CD14-positive monocyte (primary cell): ENCODE results near the gene MAP2. TPM values are rescaled to one million over a fixed set of nuclear protein-coding genes. Genes with fewer than 3 reads are reported as not detected.

ENCODE experiments used
- DNase-seq, 3 donors: peaks; one replicate each; pipeline ENCODE4 v3.0.0-alpha.2; 2011 to 2022
- H2AFZ ChIP-seq: 2 replicates; pipeline ENCODE4 v1.6.0; 2012; ENCODE audit warnings: mild to moderate bottlenecking, low read depth, low read length, inconsistent platforms; ENCODE audit not compliant: insufficient read depth, poor library complexity, severe bottlenecking
- H3K27ac ChIP-seq, 2 donors: 1 replicate in 1 of 2; 2 replicates in 1 of 2; pipeline ENCODE4 v1.5.1; 2012 to 2013; ENCODE audit warnings: low read length in 2 of 2, control low read depth in 1 of 2, inconsistent platforms in 1 of 2, low read depth in 1 of 2, mild to moderate bottlenecking in 1 of 2
- H3K27me3 ChIP-seq, 2 donors: one replicate each; pipeline versions ENCODE4 v1.6.0 to v1.6.1; 2011 to 2013; ENCODE audit warnings: low read length in 2 of 2; ENCODE audit not compliant: control insufficient read depth in 2 of 2, insufficient read depth in 2 of 2
- H3K36me3 ChIP-seq, 2 donors: replicated peaks in 1 of 2; 1 replicate in 1 of 2; 2 replicates in 1 of 2; pipeline versions ENCODE4 v1.5.1 to v1.6.1; 2012 to 2013; ENCODE audit warnings: low read length in 2 of 2, control low read depth in 1 of 2, inconsistent platforms in 1 of 2, mild to moderate bottlenecking in 1 of 2; ENCODE audit not compliant: insufficient read depth in 2 of 2, control insufficient read depth in 1 of 2
- H3K4me1 ChIP-seq, 2 donors: 1 replicate in 1 of 2; 2 replicates in 1 of 2; pipeline versions ENCODE4 v1.5.1 to v1.6.1; 2012 to 2013; ENCODE audit warnings: low read length in 2 of 2, control low read depth in 1 of 2, inconsistent platforms in 1 of 2, mild to moderate bottlenecking in 1 of 2, moderate library complexity in 1 of 2; ENCODE audit not compliant: insufficient read depth in 2 of 2, control insufficient read depth in 1 of 2
- H3K4me2 ChIP-seq: replicated peaks from 2 replicates; pipeline ENCODE3; 2012; ENCODE audit warnings: low read length, moderate library complexity, mild to moderate bottlenecking; ENCODE audit not compliant: poor library complexity, severe bottlenecking; ENCODE audit errors: extremely low read depth
- H3K4me3 ChIP-seq, 3 experiments: fragments of 200-600 bp in 1 of 3; sonication (generic) in 1 of 3; replicated peaks in 1 of 3; 1 replicate in 2 of 3; 2 replicates in 1 of 3; pipeline ENCODE4 v1.5.1; 2011 to 2013; ENCODE audit warnings: low read length in 3 of 3, mild to moderate bottlenecking in 3 of 3, control low read depth in 2 of 3, low read depth in 2 of 3, inconsistent platforms in 1 of 3, moderate library complexity in 1 of 3
- H3K79me2 ChIP-seq: 2 replicates; pipeline ENCODE4 v1.6.0; 2012; ENCODE audit warnings: mild to moderate bottlenecking, control low read depth, inconsistent platforms, low read length, moderate library complexity; ENCODE audit not compliant: insufficient read depth
- H3K9ac ChIP-seq: 2 replicates; pipeline ENCODE4 v1.6.0; 2017; ENCODE audit warnings: low read length, mild to moderate bottlenecking; ENCODE audit not compliant: insufficient read depth, poor library complexity, severe bottlenecking
- H3K9me3 ChIP-seq, 2 donors: replicated peaks in 1 of 2; 1 replicate in 1 of 2; 2 replicates in 1 of 2; pipeline versions ENCODE4 v1.5.1 to v1.6.1; 2012 to 2013; ENCODE audit warnings: low read length in 2 of 2, control low read depth in 1 of 2; ENCODE audit not compliant: control insufficient read depth in 1 of 2, insufficient read depth in 1 of 2
- H4K20me1 ChIP-seq: 2 replicates; pipeline ENCODE4 v1.6.0; 2012; ENCODE audit warnings: mild to moderate bottlenecking, low read length, control low read depth, moderate library complexity; ENCODE audit not compliant: insufficient read depth
- H3K27ac Mint-ChIP-seq, 7 donors: one replicate each; pipeline ENCODE4 v1.8.0; 2020; ENCODE audit warnings: mild to moderate bottlenecking in 7 of 7, mixed read lengths in 7 of 7, moderate library complexity in 6 of 7, inconsistent platforms in 2 of 7
- H3K27me3 Mint-ChIP-seq, 3 donors: one replicate each; pipeline ENCODE4 v1.8.0; 2021 to 2022; ENCODE audit warnings: low read depth in 3 of 3, mild to moderate bottlenecking in 3 of 3, mixed read lengths in 3 of 3, moderate library complexity in 3 of 3, inconsistent platforms in 1 of 3
- H3K36me3 Mint-ChIP-seq, 2 donors: one replicate each; pipeline ENCODE4 v1.8.0; 2020; ENCODE audit warnings: mixed read lengths in 2 of 2, inconsistent platforms in 1 of 2, mild to moderate bottlenecking in 1 of 2
- H3K4me1 Mint-ChIP-seq: one replicate; pipeline ENCODE4 v1.8.0; 2020; ENCODE audit warnings: mild to moderate bottlenecking, mixed read lengths
- H3K4me3 Mint-ChIP-seq, 2 donors: one replicate each; pipeline ENCODE4 v1.8.0; 2020; ENCODE audit warnings: mild to moderate bottlenecking in 2 of 2, mixed read lengths in 2 of 2, moderate library complexity in 1 of 2
- H3K9me3 Mint-ChIP-seq, 7 donors: one replicate each; pipeline ENCODE4 v1.8.0; 2020 to 2022; ENCODE audit warnings: mixed read lengths in 7 of 7, mild to moderate bottlenecking in 6 of 7, moderate library complexity in 6 of 7, inconsistent platforms in 2 of 7
- CTCF ChIP-seq: fragments of 200-600 bp; IDR thresholded peaks from one replicate; pipeline ENCODE4 v1.8.0; 2022; ENCODE audit warnings: antibody characterized with exemption, mild to moderate bottlenecking
- WGBS: methylation state at CpG from one replicate; pipeline ENCODE4 v1.1.5; 2013; ENCODE audit warnings: missing lambda C conversion rate; ENCODE audit not compliant: insufficient coverage; 5-methylcytosine and 5-hydroxymethylcytosine counted together
- intact Hi-C, 2 donors: fragments of 100-400 bp; cut with micrococcal nuclease; formaldehyde crosslinking; loops; one replicate each; pipeline versions ENCODE4 v1.15.0 to v1.15.1; 2023
- polyA plus RNA-seq, 3 donors: library from polyadenylated mRNA; depleted of rRNA in 1 of 3; unstranded in 2 of 3; stranded (reverse) in 1 of 3; fragments of 300-500 nt in 2 of 3; fragments of >200 nt in 1 of 3; fragmentation: Illumina TruSeq in 2 of 3; gene quantifications; 1 replicate in 2 of 3; 2 replicates in 1 of 3; pipeline ENCODE4 v1.2.3, GENCODE V29; 2012 to 2021

The MAP2 gene
- polyA plus RNA-seq, 3 donors = not detected

GRCh38 chr2:209441541-209441940 is 17.7 kb downstream of the MAP2 start:
- H3K27me3 ChIP-seq = no peaks in the 10 kb centered on the region
- Mint-ChIP-seq H3K36me3 (no peaks in the 10 kb centered on the region), H3K9me3 (no peaks in the 10 kb centered on the region), H3K4me3 (no peak overlapping the region), H3K27ac (no peak overlapping the region), H3K4me1 (no peaks in the 10 kb centered on the region), H3K27me3 (peaks cover 0 to 2% (median 1%) of the 10 kb centered on the region in 3 donors)
- H3K27ac ChIP-seq = no peak overlapping the region
- WGBS = 43% methylated on average over 2 of the region's 3 CpGs
- H3K36me3 ChIP-seq = no peaks in the 10 kb centered on the region
- no peak overlapping the region for H2AFZ ChIP-seq
- TF ChIP-seq CTCF = no peak
- H3K79me2 ChIP-seq = no peaks in the 10 kb centered on the region
- H3K9me3 ChIP-seq = no peaks in the 10 kb centered on the region
- intact Hi-C loops = no loop called here
- H3K4me2 ChIP-seq = no peak overlapping the region
- no peak overlapping the region for H3K9ac ChIP-seq
- H3K4me1 ChIP-seq = no peaks in the 10 kb centered on the region
- no peak for DNase-seq
- H4K20me1 ChIP-seq = no peaks in the 10 kb centered on the region
- H3K4me3 ChIP-seq = no peak overlapping the region

- no peaks in the 10 kb centered on the region for H4K20me1 ChIP-seq
- no peaks in the 10 kb centered on the region for H3K27me3 ChIP-seq
- Mint-ChIP-seq H3K9me3 (no peaks in the 10 kb centered on the region), H3K4me3 (no peak overlapping the region), H3K4me1 (no peaks in the 10 kb centered on the region), H3K27me3 (peaks cover 0 to 2% (median 1%) of the 10 kb centered on the region in 3 donors), H3K27ac (no peak overlapping the region), H3K36me3 (no peaks in the 10 kb centered on the region)
- H3K4me2 ChIP-seq = no peak overlapping the region
- no peaks in the 10 kb centered on the region for H3K79me2 ChIP-seq
- H2AFZ ChIP-seq = no peak overlapping the region
- H3K9me3 ChIP-seq = no peaks in the 10 kb centered on the region
- no peak for DNase-seq
- WGBS = no CpG with 5 or more reads among the region's 1 CpG
- TF ChIP-seq CTCF = no peak
- H3K36me3 ChIP-seq = no peaks in the 10 kb centered on the region
- H3K4me3 ChIP-seq = no peak overlapping the region
- H3K9ac ChIP-seq = no peak overlapping the region
- no peaks in the 10 kb centered on the region for H3K4me1 ChIP-seq
- intact Hi-C loops = no loop called here
- no peak overlapping the region for H3K27ac ChIP-seq
Measured at GRCh38 chr2:209442939-209443338, 19.1 kb downstream of the MAP2 start.
